Stimulated activated CD4-positive, alpha-beta T cell treated with anti-CD3 and anti-CD28 coated beads, Interleukin-15, amount 100 ng/mL, for 1 hour (primary cell): ENCODE data around the gene LIN28B.
"Not testable (repeated sequence)": the region's sequence is repeated elsewhere in the genome, so short reads cannot be mapped to it uniquely, and the experiment has no call there.

Source experiments
- DNase-seq, 2 donors: peaks; one replicate each; pipeline ENCODE4 v3.0.0-alpha.2; 2020; ENCODE audit warnings: low read depth in 1 of 2, low spot score in 1 of 2

Gene LIN28B

GRCh38 chr6:104956731-104957294 is at the start of gene LIN28B:
Gene LIN28B, plus strand, starts transcription at chr6:104957107. Its CDS starts 144 bp downstream, at chr6:104957251.
- DNase-seq: no peak

GRCh38 chr6:104908031-104908887 is 48.6 kb upstream of the LIN28B start:
- no peak for DNase-seq

- DNase-seq: no peak
These were observed 47.9 kb upstream of the LIN28B start for GRCh38 chr6:104908888-104909525.

GRCh38 chr6:104921896-104922295 is 35.0 kb upstream of the LIN28B start:
- DNase-seq: no peak

GRCh38 chr6:104928141-104928540 is 28.8 kb upstream of the LIN28B start:
- no peak for DNase-seq

GRCh38 chr6:104929353-104929752 is 27.6 kb upstream of the LIN28B start:
- no peak for DNase-seq

- no peak for DNase-seq
These were observed 26.0 kb upstream of the LIN28B start for GRCh38 chr6:104930939-104931338.

- DNase-seq: no peak
These were observed 20.0 kb upstream of the LIN28B start for GRCh38 chr6:104936766-104937535.

GRCh38 chr6:104940238-104940892 is 16.5 kb upstream of the LIN28B start:
- no peak for DNase-seq

GRCh38 chr6:104940893-104941728 is 15.8 kb upstream of the LIN28B start:
- DNase-seq: no peak

- DNase-seq: no peak
These were observed 15.2 kb upstream of the LIN28B start for GRCh38 chr6:104941729-104942091.

GRCh38 chr6:104943781-104944180 is 13.1 kb upstream of the LIN28B start:
- no peak for DNase-seq

GRCh38 chr6:104949206-104949605 is 7.7 kb upstream of the LIN28B start:
- DNase-seq: no peak

GRCh38 chr6:104951677-104952076 is 5.2 kb upstream of the LIN28B start:
- no peak for DNase-seq

GRCh38 chr6:104952911-104953399 is 4.0 kb upstream of the LIN28B start:
- DNase-seq: no peak

- DNase-seq: not testable (repeated sequence)
These were observed 3.3 kb upstream of the LIN28B start for GRCh38 chr6:104953400-104954189.

- no peak for DNase-seq
These were observed 2.6 kb upstream of the LIN28B start for GRCh38 chr6:104954190-104954797.

- DNase-seq: no peak
These were observed 1.4 kb upstream of the LIN28B start for GRCh38 chr6:104955491-104955890.
